Suprapubic skin (tissue), 4 donors: Measurements from ENCODE around the gene STOX1. TPM values are rescaled to one million over a fixed set of nuclear protein-coding genes. Genes with fewer than 3 reads are reported as not detected.

Experiments used
- DNase-seq, 2 donors: peaks; one replicate each; pipeline ENCODE4 v3.0.0-alpha.2; 2019; ENCODE audit warnings: low spot score in 2 of 2
- H3K27ac ChIP-seq: fragments of 200-600 bp; sonication (generic); one replicate; pipeline ENCODE4 v1.5.1; 2019
- H3K27me3 ChIP-seq: fragments of 200-600 bp; sonication (generic); one replicate; pipeline ENCODE4 v1.5.1; 2019
- H3K36me3 ChIP-seq: fragments of 200-600 bp; sonication (generic); one replicate; pipeline ENCODE4 v1.5.1; 2019
- H3K4me1 ChIP-seq: fragments of 200-600 bp; sonication (generic); one replicate; pipeline ENCODE4 v1.5.1; 2019
- H3K4me3 ChIP-seq: fragments of 200-600 bp; sonication (generic); one replicate; pipeline ENCODE4 v1.5.1; 2019; ENCODE audit warnings: mild to moderate bottlenecking
- H3K9me3 ChIP-seq: fragments of 200-600 bp; sonication (generic); one replicate; pipeline ENCODE4 v1.5.1; 2019
- EP300 ChIP-seq: sonication (generic); formaldehyde crosslinking; IDR thresholded peaks from one replicate; pipeline ENCODE4 v1.6.1; 2017; ENCODE audit warnings: antibody characterized with exemption
- POLR2A ChIP-seq, 2 donors: fragments of 450-650 bp; IDR thresholded peaks; one replicate each; pipeline ENCODE4 v1.6.1; 2017; ENCODE audit warnings: antibody characterized with exemption in 2 of 2, mild to moderate bottlenecking in 2 of 2, moderate library complexity in 2 of 2
- POLR2AphosphoS5 ChIP-seq, 3 donors: sonication (generic); formaldehyde crosslinking; IDR thresholded peaks; one replicate each; pipeline ENCODE4 v1.6.1; 2017; ENCODE audit warnings: antibody characterized with exemption in 3 of 3
- WGBS: methylation state at CpG from one replicate; pipeline ENCODE4 v1.1.5; 2018; 5-methylcytosine and 5-hydroxymethylcytosine counted together
- total RNA-seq, 4 donors: library from RNA; depleted of rRNA; stranded (reverse); fragments of >200 nt; gene quantifications; one replicate each; pipeline ENCODE4 v1.1.0, GENCODE V29; 2016
- TF ChIP-seq, protein P1 (sequence below), 2 donors: fragments of 200-600 bp in 1 of 2; fragments of 450-650 bp in 1 of 2; sonication (generic) in 1 of 2; IDR thresholded peaks; one replicate each; pipeline ENCODE4 v1.5.1; 2016 to 2019; ENCODE audit warnings: antibody characterized with exemption in 2 of 2, mild to moderate bottlenecking in 1 of 2, moderate library complexity in 1 of 2

The STOX1 gene
- total RNA-seq, 4 donors from 2014 or later, result 0.64 to 2.2 (median 1.4) TPM

DNA sequence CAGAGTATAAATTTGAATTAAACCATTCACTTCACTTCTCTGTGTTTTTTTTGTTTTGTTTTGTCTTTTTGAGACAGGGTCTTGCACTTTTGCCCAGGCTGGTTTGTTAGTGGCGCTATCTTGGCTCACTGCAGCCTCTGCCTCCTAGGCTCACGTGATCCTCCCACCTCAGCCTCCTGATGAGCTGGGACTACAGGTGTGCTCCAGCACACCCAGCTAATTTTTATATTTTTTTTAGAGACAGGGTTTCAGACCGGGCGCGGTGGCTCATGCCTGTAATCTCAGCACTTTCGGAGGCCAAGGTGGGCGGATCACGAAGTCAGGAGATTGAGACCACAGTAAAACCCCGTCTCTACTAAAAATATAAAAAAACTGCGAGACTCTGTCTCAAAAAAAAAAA, 36.9 kb upstream of the STOX1 start:
- 97% methylated on average over 10 of the region's 10 CpGs for WGBS
- Histone ChIP-seq H3K36me3 (peaks cover 79% of the 10 kb centered on the region), H3K4me1 (no peaks in the 10 kb centered on the region), H3K27me3 (no peaks in the 10 kb centered on the region), H3K9me3 (no peaks in the 10 kb centered on the region), H3K27ac (no peak overlapping the region), H3K4me3 (no peak overlapping the region)
- DNase-seq, result no peak
- TF ChIP-seq, protein P1, sequence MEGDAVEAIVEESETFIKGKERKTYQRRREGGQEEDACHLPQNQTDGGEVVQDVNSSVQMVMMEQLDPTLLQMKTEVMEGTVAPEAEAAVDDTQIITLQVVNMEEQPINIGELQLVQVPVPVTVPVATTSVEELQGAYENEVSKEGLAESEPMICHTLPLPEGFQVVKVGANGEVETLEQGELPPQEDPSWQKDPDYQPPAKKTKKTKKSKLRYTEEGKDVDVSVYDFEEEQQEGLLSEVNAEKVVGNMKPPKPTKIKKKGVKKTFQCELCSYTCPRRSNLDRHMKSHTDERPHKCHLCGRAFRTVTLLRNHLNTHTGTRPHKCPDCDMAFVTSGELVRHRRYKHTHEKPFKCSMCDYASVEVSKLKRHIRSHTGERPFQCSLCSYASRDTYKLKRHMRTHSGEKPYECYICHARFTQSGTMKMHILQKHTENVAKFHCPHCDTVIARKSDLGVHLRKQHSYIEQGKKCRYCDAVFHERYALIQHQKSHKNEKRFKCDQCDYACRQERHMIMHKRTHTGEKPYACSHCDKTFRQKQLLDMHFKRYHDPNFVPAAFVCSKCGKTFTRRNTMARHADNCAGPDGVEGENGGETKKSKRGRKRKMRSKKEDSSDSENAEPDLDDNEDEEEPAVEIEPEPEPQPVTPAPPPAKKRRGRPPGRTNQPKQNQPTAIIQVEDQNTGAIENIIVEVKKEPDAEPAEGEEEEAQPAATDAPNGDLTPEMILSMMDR (IDR thresholded peaks at IDR 0.05), result no peak
- TF ChIP-seq POLR2A (IDR thresholded peaks at IDR 0.05), result no peak
- no peak for TF ChIP-seq POLR2AphosphoS5 (IDR thresholded peaks at IDR 0.05)
- no peak for TF ChIP-seq EP300

- Histone ChIP-seq H3K9me3 (no peaks in the 10 kb centered on the region), H3K4me1 (no peaks in the 10 kb centered on the region), H3K27me3 (no peaks in the 10 kb centered on the region), H3K27ac (no peak overlapping the region), H3K4me3 (no peak overlapping the region), H3K36me3 (peaks cover 67% of the 10 kb centered on the region)
- 48% methylated on average over 1 of the region's 1 CpG for whole genome bisulfite sequencing
- TF ChIP-seq EP300, result no peak
- no peak for TF ChIP-seq POLR2AphosphoS5 (IDR thresholded peaks at IDR 0.05)
- TF ChIP-seq, protein P1 (IDR thresholded peaks at IDR 0.05), result no peak
- no peak for TF ChIP-seq POLR2A (IDR thresholded peaks at IDR 0.05)
- no peak for DNase-seq
Observed at GRCh38 chr10:68792115-68792514, 35.2 kb upstream of the STOX1 start.

- no peak for DNase-seq
- Histone ChIP-seq H3K9me3 (no peaks in the 10 kb centered on the region), H3K36me3 (peaks cover 29% of the 10 kb centered on the region), H3K27ac (peak overlapping the region; percentile 3), H3K4me1 (no peaks in the 10 kb centered on the region), H3K4me3 (no peak overlapping the region), H3K27me3 (no peaks in the 10 kb centered on the region)
- TF ChIP-seq POLR2A (IDR thresholded peaks at IDR 0.05), result no peak
- no peak for TF ChIP-seq POLR2AphosphoS5 (IDR thresholded peaks at IDR 0.05)
- TF ChIP-seq, protein P1 (IDR thresholded peaks at IDR 0.05), result no peak
- TF ChIP-seq EP300, result no peak
- WGBS, result 71% methylated on average over 4 of the region's 4 CpGs
Observed at GRCh38 chr10:68795886-68796532, 31.3 kb upstream of the STOX1 start.

DNA sequence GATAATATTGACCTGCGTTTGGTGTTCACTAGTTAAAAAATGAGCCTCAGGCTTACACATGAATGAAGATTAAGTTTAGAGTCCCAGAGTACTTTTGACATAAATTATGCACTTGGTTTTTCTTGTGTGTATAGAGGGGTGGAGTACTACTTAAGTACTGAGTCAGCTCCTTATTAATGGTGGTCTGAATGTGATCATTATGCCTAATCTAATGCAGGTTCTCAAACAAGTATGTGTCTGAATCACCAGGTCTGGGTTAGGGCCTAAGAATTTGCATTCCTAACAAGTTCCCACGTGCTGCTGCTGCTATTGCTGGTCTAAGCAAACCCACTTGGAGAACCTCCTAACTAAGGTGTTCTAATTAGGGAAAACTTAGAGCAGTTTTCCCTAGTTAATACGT, 30.7 kb upstream of the STOX1 start:
- 49% methylated on average over 3 of the region's 3 CpGs for WGBS
- DNase-seq, result no peak
- Histone ChIP-seq H3K36me3 (peaks cover 23% of the 10 kb centered on the region), H3K4me3 (no peak overlapping the region), H3K27ac (peak overlapping the region; percentile 67), H3K9me3 (no peaks in the 10 kb centered on the region), H3K4me1 (no peaks in the 10 kb centered on the region), H3K27me3 (no peaks in the 10 kb centered on the region)
- TF ChIP-seq POLR2A (IDR thresholded peaks at IDR 0.05), result no peak
- TF ChIP-seq, protein P1 (IDR thresholded peaks at IDR 0.05), result no peak
- no peak for TF ChIP-seq EP300
- no peak for TF ChIP-seq POLR2AphosphoS5 (IDR thresholded peaks at IDR 0.05)

GRCh38 chr10:68800211-68800610, 27.1 kb upstream of the STOX1 start:
- TF ChIP-seq, protein P1 (IDR thresholded peaks at IDR 0.05), result no peak
- TF ChIP-seq EP300 (no peak), POLR2A (IDR thresholded peaks at IDR 0.05) (no peak), POLR2AphosphoS5 (IDR thresholded peaks at IDR 0.05) (no peak)
- no peak overlapping the region for H3K4me3 ChIP-seq

More at GRCh38 chr10:68800211-68800610, 27.1 kb upstream of the STOX1 start:
- H3K36me3 ChIP-seq, result peaks cover 5% of the 10 kb centered on the region
- no peaks in the 10 kb centered on the region for H3K4me1 ChIP-seq
- no peaks in the 10 kb centered on the region for H3K27me3 ChIP-seq
- no peak for DNase-seq
- no peak overlapping the region for H3K27ac ChIP-seq
- no peaks in the 10 kb centered on the region for H3K9me3 ChIP-seq
- WGBS, result 44% methylated on average over 2 of the region's 2 CpGs
